Keratinocyte (primary cell): Measurements from ENCODE around the gene INSYN1. TPM values are rescaled to one million over a fixed set of nuclear protein-coding genes. Genes with fewer than 3 reads are reported as not detected.
A peak's percentile ranks its signal among the peaks of the same experiment; 100 is the strongest.

Experiments used
- DNase-seq: peaks from one replicate; pipeline ENCODE4 v3.0.0-alpha.2; 2011; ENCODE audit warnings: low read depth, missing footprints, low spot score
- FAIRE-seq: peaks from 2 replicates; lab custom pipeline; 2011; peaks lifted over from hg19 to GRCh38; lab: Jason Lieb, UNC
- H2AFZ ChIP-seq: 2 replicates; pipeline ENCODE4 v1.6.0; 2012; ENCODE audit warnings: low read length, control low read depth, inconsistent platforms; ENCODE audit not compliant: control insufficient read depth
- H3K27ac ChIP-seq: 2 replicates; pipeline ENCODE4 v1.5.1; 2011; ENCODE audit warnings: low read length; ENCODE audit not compliant: control insufficient read depth, insufficient read depth
- H3K27me3 ChIP-seq: 3 replicates; pipeline ENCODE4 v1.6.0; 2011; ENCODE audit warnings: low read length; ENCODE audit not compliant: control insufficient read depth, insufficient read depth; ENCODE audit errors: extremely low read depth
- H3K36me3 ChIP-seq, 2 experiments: 2 replicates in 1 of 2; 3 replicates in 1 of 2; pipeline ENCODE4 v1.5.1; 2011; ENCODE audit warnings: low read length in 2 of 2, mild to moderate bottlenecking in 1 of 2; ENCODE audit not compliant: control insufficient read depth in 2 of 2, insufficient read depth in 2 of 2; ENCODE audit errors: extremely low read depth in 1 of 2
- H3K4me1 ChIP-seq: 3 replicates; pipeline ENCODE4 v1.5.1; 2011; ENCODE audit warnings: low read length; ENCODE audit not compliant: control insufficient read depth, insufficient read depth; ENCODE audit errors: extremely low read depth
- H3K4me2 ChIP-seq: 3 replicates; pipeline ENCODE4 v1.6.0; 2011; ENCODE audit warnings: low read depth, low read length; ENCODE audit not compliant: control insufficient read depth, insufficient read depth; ENCODE audit errors: extremely low read depth
- H3K4me3 ChIP-seq, 3 experiments: fragments of 200-600 bp in 1 of 3; sonication (generic) in 1 of 3; 2 replicates in 2 of 3; 3 replicates in 1 of 3; pipeline ENCODE4 v1.5.1; 2011 to 2016; ENCODE audit warnings: low read length in 3 of 3, mild to moderate bottlenecking in 3 of 3, control low read depth in 2 of 3, inconsistent platforms in 1 of 3, low read depth in 1 of 3, mixed read lengths in 1 of 3, mixed run types in 1 of 3, moderate library complexity in 1 of 3; ENCODE audit not compliant: control insufficient read depth in 2 of 3, insufficient read depth in 2 of 3; ENCODE audit errors: extremely low read depth in 1 of 3
- H3K79me2 ChIP-seq: 2 replicates; pipeline ENCODE4 v1.6.0; 2012; ENCODE audit warnings: low read length; ENCODE audit not compliant: control insufficient read depth, insufficient read depth
- H3K9ac ChIP-seq: 3 replicates; pipeline ENCODE4 v1.6.0; 2011; ENCODE audit warnings: low read length; ENCODE audit not compliant: control insufficient read depth, insufficient read depth; ENCODE audit errors: extremely low read depth
- H3K9me1 ChIP-seq: 3 replicates; pipeline ENCODE4 v1.6.0; 2011; ENCODE audit warnings: low read length; ENCODE audit not compliant: control insufficient read depth, insufficient read depth; ENCODE audit errors: extremely low read depth
- H3K9me3 ChIP-seq: 2 replicates; pipeline ENCODE4 v1.5.1; 2012; ENCODE audit warnings: low read depth, low read length; ENCODE audit not compliant: control insufficient read depth
- H4K20me1 ChIP-seq: 3 replicates; pipeline ENCODE4 v1.6.0; 2011; ENCODE audit warnings: low read length; ENCODE audit not compliant: control insufficient read depth, insufficient read depth; ENCODE audit errors: extremely low read depth
- CTCF ChIP-seq, 3 experiments: IDR thresholded peaks in 1 of 3; conservative IDR thresholded peaks in 1 of 3; optimal IDR thresholded peaks in 1 of 3; 2 replicates in 2 of 3; 3 replicates in 1 of 3; pipeline versions ENCODE3 to v1.5.1; 2011; ENCODE audit warnings: low read length in 3 of 3, mild to moderate bottlenecking in 3 of 3, moderate library complexity in 2 of 3, control low read depth in 1 of 3, inconsistent platforms in 1 of 3; ENCODE audit not compliant: insufficient read depth in 2 of 3; ENCODE audit errors: extremely low read depth in 1 of 3
- EZH2 ChIP-seq: IDR thresholded peaks from one replicate; pipeline ENCODE4 v1.6.1; 2012; ENCODE audit warnings: inconsistent platforms, mild to moderate bottlenecking, low read length, moderate library complexity
- dilution Hi-C: fragments of 300-500 bp; cut with MboI; formaldehyde crosslinking; loops from one replicate; pipeline ENCODE4 v1.7.0; 2020; ENCODE audit warnings: low sequenced_read_pairs; ENCODE audit not compliant: extremely low pct_ligation_motif_present
- polyA plus RNA-seq, 5 experiments: library from polyadenylated mRNA; depleted of rRNA in 3 of 5; stranded (reverse) in 3 of 5; stranded (forward) in 1 of 5; unstranded in 1 of 5; fragments of >200 nt; gene quantifications; 1 replicate in 1 of 5; 2 replicates in 3 of 5; 3 replicates in 1 of 5; pipeline versions ENCODE4 v1.2.1 to v1.2.3, GENCODE V29; 2011 to 2012; ENCODE audit warnings: missing spikeins in 2 of 5, low read depth in 1 of 5, low replicate concordance in 1 of 5

The INSYN1 gene
- polyA plus RNA-seq, 1 donor (not counting 4 experiments of a cell fraction or from before 2014, with no cell fraction given) = 0.47 TPM

- TF ChIP-seq CTCF (optimal IDR thresholded peaks at IDR 0.05 in 1 of 3, IDR thresholded peaks at IDR 0.05 in 1 of 3, conservative IDR thresholded peaks at IDR 0.05 in 1 of 3; ENCODE audit: extremely low read depth in 1 of 3, insufficient read depth in 2 of 3, low read length in 3 of 3) (no peak), EZH2 (no peak)
Measured at GRCh38 chr15:73688455-73688854, 64.7 kb downstream of the INSYN1 start.

GRCh38 chr15:73687351-73687750 is 65.8 kb downstream of the INSYN1 start:
- no peak for DNase-seq
- no peak overlapping the region for H2AFZ ChIP-seq
- no peak overlapping the region for H3K27ac ChIP-seq
- H3K9ac ChIP-seq = no peak overlapping the region
- no peak for FAIRE-seq
- H3K4me3 ChIP-seq = no peak overlapping the region
- dilution Hi-C loops = loop anchor here (25.0 kb wide), 1 partner anchor 100 kb away; no protein-coding TSS in a partner anchor
- H3K9me1 ChIP-seq = peaks cover 4% of the 10 kb centered on the region
- no peaks in the 10 kb centered on the region for H3K27me3 ChIP-seq
- no peaks in the 10 kb centered on the region for H3K9me3 ChIP-seq
- peaks cover 62% of the 10 kb centered on the region for H3K4me1 ChIP-seq
- H3K4me2 ChIP-seq = peak overlapping the region; percentile 93
- peaks cover 0 to 7% of the 10 kb centered on the region in 2 experiments for H3K36me3 ChIP-seq
- peaks cover 71% of the 10 kb centered on the region for H3K79me2 ChIP-seq
- TF ChIP-seq CTCF (optimal IDR thresholded peaks at IDR 0.05 in 1 of 3, IDR thresholded peaks at IDR 0.05 in 1 of 3, conservative IDR thresholded peaks at IDR 0.05 in 1 of 3; ENCODE audit: extremely low read depth in 1 of 3, insufficient read depth in 2 of 3, low read length in 3 of 3) (no peak), EZH2 (no peak)
- no peaks in the 10 kb centered on the region for H4K20me1 ChIP-seq

More at GRCh38 chr15:73688455-73688854, 64.7 kb downstream of the INSYN1 start:
- Histone ChIP-seq H3K4me1 (peaks cover 62% of the 10 kb centered on the region), H3K9me3 (no peaks in the 10 kb centered on the region), H3K27ac (no peak overlapping the region), H3K79me2 (peaks cover 82% of the 10 kb centered on the region), H3K9me1 (peaks cover 4% of the 10 kb centered on the region), H3K9ac (no peak overlapping the region), H2AFZ (no peak overlapping the region), H3K36me3 (peaks cover 0 to 10% of the 10 kb centered on the region in 2 experiments), H3K27me3 (no peaks in the 10 kb centered on the region), H3K4me2 (no peak overlapping the region), H4K20me1 (no peaks in the 10 kb centered on the region), H3K4me3 (no peak overlapping the region)
- FAIRE-seq (no peak), DNase-seq (no peak)
- dilution Hi-C loops = loop anchor here (25.0 kb wide), 1 partner anchor 101 kb away; no protein-coding TSS in a partner anchor
